VCaP (cell line): ENCODE measurements around the gene GNAO1.

Experiments
- H3K27ac ChIP-seq: fragments of 450-650 bp; 2 replicates; pipeline ENCODE4 v1.5.1; 2017
- TF ChIP-seq, protein P1 (sequence below): fragments of 450-650 bp; conservative IDR thresholded peaks from 2 replicates; pipeline ENCODE4 v1.5.1; 2017; ENCODE audit warnings: mild to moderate bottlenecking, moderate library complexity

GNAO1 gene

DNA sequence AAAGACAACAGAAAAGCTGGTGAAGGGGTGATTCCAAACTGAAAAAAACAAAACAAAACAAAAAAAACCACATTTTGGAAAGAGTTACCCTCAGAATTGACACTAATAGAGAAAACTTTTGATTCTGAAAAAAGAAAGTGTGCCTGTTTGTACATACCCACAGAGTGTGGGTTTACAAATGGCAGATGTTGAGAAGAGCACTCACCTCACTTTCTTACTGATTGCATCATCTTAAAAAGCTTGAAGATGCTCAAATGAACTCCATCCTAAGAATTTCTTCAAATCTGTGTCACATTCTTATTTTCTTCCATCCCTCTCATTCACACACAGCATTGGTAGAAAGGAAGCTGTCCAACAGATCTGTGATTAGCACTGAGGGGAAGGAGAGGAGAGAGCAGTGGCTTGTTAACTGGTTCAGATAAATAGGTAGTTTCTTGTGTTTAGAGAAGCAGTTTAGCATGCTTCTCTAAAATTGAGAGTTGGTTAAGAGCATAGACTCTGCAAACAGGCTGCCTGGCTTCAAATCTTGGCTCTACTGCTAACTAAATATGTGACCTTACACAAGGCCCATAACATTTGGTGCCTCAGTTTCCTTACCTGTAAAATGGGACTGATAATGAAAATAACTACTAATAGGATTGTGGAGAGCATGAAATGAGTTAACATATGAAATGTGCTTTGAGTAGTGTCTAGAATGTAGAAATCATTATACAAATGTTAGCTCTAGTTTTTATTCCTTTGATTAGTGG is 6.9 kb downstream of the GNAO1 start:
- TF ChIP-seq, protein P1, sequence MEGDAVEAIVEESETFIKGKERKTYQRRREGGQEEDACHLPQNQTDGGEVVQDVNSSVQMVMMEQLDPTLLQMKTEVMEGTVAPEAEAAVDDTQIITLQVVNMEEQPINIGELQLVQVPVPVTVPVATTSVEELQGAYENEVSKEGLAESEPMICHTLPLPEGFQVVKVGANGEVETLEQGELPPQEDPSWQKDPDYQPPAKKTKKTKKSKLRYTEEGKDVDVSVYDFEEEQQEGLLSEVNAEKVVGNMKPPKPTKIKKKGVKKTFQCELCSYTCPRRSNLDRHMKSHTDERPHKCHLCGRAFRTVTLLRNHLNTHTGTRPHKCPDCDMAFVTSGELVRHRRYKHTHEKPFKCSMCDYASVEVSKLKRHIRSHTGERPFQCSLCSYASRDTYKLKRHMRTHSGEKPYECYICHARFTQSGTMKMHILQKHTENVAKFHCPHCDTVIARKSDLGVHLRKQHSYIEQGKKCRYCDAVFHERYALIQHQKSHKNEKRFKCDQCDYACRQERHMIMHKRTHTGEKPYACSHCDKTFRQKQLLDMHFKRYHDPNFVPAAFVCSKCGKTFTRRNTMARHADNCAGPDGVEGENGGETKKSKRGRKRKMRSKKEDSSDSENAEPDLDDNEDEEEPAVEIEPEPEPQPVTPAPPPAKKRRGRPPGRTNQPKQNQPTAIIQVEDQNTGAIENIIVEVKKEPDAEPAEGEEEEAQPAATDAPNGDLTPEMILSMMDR = no peak

DNA sequence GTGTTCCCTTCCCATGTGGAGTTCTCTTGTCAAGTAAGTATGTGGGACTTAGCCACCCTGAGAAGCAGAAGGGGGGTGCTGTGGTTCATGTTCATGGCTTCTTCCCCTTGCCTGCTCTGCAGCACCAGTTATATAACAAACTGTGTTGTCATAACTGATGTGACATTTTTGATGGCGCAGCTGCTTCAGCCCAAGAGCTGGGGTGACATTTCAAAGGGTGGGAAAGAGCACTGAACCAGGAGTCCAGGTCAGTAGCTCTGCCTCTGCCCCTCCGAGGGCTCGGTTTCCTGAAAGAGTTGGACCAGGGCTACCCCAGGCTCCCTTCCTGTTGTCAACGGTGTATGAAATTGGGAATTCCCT is 7.4 kb downstream of the GNAO1 start:
- TF ChIP-seq, protein P1 = no peak
- no peak overlapping the region for H3K27ac ChIP-seq

More for the DNA sequence above, 6.9 kb downstream of the GNAO1 start:
- no peak overlapping the region for H3K27ac ChIP-seq

DNA sequence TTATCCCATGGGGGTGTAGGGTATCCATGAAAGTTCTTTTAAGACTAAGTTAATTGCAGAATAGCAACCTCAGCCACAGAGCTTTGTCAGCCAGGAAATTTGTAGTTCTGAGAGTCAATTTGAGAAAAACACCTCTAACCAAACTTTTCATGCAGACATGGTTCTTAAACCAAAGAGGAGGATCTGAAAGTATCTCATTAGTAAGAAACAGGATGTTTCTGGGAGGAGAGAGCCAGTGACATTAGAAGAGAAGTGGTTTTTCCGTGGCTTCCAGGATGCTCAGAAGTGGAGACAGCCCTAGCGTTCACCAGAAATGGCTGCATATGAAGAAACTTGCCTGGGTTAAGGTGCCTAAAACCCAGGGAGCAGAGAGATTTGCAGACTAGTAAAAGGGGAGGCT is 7.9 kb downstream of the GNAO1 start:
- H3K27ac ChIP-seq = no peak overlapping the region
- TF ChIP-seq, protein P1 = no peak

DNA sequence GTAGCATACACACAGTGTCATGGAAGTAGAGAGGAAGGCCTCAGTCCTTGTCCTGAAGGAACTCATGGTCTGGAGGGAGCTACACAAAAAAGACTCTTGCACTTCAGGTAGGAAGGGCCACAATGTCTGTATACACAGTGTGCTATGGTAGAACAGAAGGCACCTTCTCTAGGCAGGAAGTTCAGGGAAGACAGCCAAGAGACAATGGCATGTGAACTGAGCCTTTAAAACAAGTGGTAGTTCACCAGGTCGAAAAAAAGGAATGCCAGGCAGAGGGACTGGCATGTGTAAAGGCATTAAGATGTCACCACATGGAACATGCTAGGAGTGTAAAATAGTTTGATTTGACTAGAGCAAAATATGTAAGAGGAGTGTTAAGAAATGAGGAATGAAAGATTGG is 9.7 kb downstream of the GNAO1 start:
- no peak overlapping the region for H3K27ac ChIP-seq
- TF ChIP-seq, protein P1 = no peak

DNA sequence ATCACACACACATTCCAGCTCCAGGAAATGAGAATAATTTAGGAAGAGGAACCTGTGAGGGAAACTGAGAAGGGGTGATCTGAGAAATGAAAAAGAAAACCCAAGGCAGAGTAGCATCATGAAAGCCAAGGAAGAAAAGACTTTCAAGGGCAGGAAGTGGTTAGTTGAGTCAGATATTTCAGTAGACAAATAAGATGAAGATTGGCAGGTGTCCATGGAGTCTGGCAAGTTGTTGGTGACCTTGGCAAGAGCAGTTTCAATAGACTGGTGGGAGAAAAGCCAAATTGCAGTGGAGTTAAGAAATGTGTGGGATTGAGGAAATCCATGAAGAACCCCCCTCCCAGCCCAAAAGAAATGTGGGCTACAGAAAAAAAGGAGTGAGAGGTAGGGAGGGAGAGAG is 10.7 kb downstream of the GNAO1 start:
- TF ChIP-seq, protein P1 = no peak

DNA sequence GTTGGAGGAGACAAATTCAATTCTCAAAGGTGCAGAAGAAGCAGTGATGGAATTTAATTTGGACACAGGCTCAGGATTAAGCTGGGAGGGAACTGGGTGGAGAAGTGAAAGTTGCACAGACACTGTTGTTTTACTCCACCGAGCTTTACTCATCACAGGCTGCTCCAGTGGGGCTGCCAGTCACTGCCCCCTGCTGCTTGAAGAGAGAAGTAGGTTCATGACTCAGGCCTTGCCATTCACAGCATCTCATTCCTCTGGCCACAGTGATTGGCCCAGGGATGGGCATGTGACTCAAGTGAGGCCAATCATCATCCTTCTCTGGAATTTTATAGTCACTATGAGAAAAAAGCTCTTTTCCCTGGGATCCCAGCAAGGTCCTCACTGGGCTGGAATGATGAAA is 11.8 kb downstream of the GNAO1 start:
- TF ChIP-seq, protein P1 = no peak
- no peak overlapping the region for H3K27ac ChIP-seq

More for the DNA sequence above, 10.7 kb downstream of the GNAO1 start:
- H3K27ac ChIP-seq = no peak overlapping the region

DNA sequence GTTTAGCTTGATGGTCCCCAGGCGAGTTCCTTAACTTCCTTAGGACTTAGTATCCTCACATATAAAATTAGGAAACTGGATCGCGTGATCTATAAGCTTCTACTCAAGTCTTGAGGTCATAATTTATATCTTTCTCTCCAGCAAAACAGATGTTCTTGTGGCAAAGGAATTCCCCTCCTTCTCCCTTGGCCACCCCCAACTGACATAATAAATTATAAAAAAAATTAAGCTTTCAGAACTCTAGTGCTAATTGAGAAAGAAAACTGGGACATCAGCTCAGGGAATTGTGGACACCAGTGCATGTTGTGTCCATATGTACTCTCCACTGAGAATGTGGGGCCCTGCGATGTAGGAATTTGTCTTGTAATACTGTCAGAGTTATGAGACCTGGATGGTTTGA is 13.5 kb downstream of the GNAO1 start:
- H3K27ac ChIP-seq = no peak overlapping the region
- TF ChIP-seq, protein P1 = no peak
